ENCODE results near the gene FAM241B. TPM values are rescaled to one million over a fixed set of nuclear protein-coding genes. Genes with fewer than 3 reads are reported as not detected.

FAM241B gene
- total RNA-seq, 1 experiment from 2014 or later, result 18.0 TPM

DNA sequence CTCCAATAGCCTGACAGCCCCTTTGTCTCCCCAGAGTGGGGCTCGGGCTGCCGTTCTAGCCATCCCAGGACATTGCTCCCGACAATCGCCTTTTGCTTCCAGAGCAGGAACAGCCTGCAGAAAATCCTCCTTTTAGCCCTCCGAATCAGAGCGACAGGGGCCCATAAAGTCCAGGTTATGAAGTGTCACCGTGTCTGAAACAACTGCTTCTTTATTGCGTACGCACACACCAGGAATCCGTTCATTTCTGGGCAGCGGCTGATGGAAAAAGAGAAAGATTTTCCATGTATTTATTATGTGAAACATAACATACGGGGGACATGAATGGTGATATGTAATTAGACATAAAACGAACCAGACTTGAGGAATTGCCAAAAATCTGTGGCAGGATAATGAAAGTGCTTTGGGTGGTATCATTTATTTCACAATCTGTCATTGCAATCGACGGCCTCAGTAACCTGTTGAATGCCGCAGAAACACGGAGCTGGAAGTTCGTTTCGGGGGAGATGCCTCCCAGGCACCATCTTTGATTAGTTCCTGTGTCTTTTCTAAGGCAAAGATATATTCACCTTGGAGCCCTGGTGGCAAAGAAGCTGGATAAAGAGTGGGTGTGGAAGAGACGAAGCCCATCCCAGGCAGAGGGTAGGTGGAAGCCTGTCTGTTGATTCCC, 48.1 kb downstream of the FAM241B start:
- Histone ChIP-seq H3K9me3 (ENCODE audit: control insufficient read depth in 1 of 2, insufficient read depth in 1 of 2, low read depth in 1 of 2, low read length in 2 of 2) (no peaks in the 10 kb centered on the region), H3K27me3 (ENCODE audit: insufficient read depth, low read length) (peaks cover 81% of the 10 kb centered on the region), H3K4me1 (ENCODE audit: control insufficient read depth in 1 of 2, insufficient read depth in 2 of 2, low read length in 2 of 2) (no peaks in the 10 kb centered on the region), H3K9me2 (ENCODE audit: insufficient read depth) (no peaks in the 10 kb centered on the region), H4K20me1 (ENCODE audit: insufficient read depth) (no peaks in the 10 kb centered on the region), H3K4me3 (replicated peaks in 1 of 2; ENCODE audit: low read depth in 1 of 2, low read length in 2 of 2) (no peak overlapping the region), H3K27ac (ENCODE audit: low read depth, low read length) (no peak overlapping the region), H3K79me2 (ENCODE audit: insufficient read depth, low read length) (no peaks in the 10 kb centered on the region), H2AFZ (ENCODE audit: low read depth, low read length, poor library complexity, severe bottlenecking) (no peak overlapping the region), H3K9ac (ENCODE audit: low read length) (no peak overlapping the region), H3K36me3 (ENCODE audit: control insufficient read depth in 1 of 2, insufficient read depth in 2 of 2, low read length in 2 of 2) (no peaks in the 10 kb centered on the region), H3K4me2 (ENCODE audit: low read length) (no peak overlapping the region)
- BruUV-seq (replicated peaks), result no TSS peak
- TF ChIP-seq EZH2phosphoT487 (IDR thresholded peaks at IDR 0.05; ENCODE audit: borderline replicate concordance), result no peak
- POLR2A ChIA-PET, result no interaction called here
- no peak for DNase-seq (ENCODE audit: low read depth, low spot score)
- no peak for ATAC-seq
- CTCF ChIA-PET, result no interaction called here
- RAD21 ChIA-PET (ENCODE audit: low non-redundant PET in 1 of 2, low total read pairs in 2 of 2, uncharacterized antibody in 2 of 2, unreplicated experiment in 2 of 2), result no interaction called here
- intact Hi-C loops (cut with micrococcal nuclease), result no loop called here

DNA sequence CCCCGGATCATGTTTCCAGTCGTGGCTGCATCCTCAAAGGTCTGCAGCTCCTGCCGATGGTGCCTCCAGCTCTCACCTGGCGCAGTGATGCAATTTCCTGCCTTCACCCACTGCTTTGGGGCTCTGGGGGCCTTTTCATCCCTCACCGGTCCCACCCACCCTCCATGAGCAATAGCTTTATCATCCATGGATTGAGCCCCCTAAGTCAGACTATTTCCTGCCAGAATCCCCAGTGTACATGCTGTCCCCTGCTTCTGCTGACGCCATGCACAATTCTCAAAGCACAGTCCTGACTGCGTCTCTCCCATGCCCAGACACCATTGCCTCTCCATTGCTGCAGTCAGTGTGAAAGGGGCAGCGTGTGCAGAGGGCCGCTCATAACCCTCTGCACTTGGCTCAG, 49.7 kb downstream of the FAM241B start:
- CTCF ChIA-PET, result interaction anchor here (1.1 kb wide), 1 partner anchor 9 kb away, joined by 3 read pairs; no protein-coding TSS in a partner anchor
- POLR2A ChIA-PET, result no interaction called here
- ATAC-seq (no peak), DNase-seq (ENCODE audit: low read depth, low spot score) (no peak)
- H3K4me2 ChIP-seq (ENCODE audit: low read length), result no peak overlapping the region
- BruUV-seq (replicated peaks), result no TSS peak
- H4K20me1 ChIP-seq (ENCODE audit: insufficient read depth), result no peaks in the 10 kb centered on the region
- peaks cover 0 to 6% of the 10 kb centered on the region in 2 experiments; a peak in 2 of 4 replicates for H3K4me1 ChIP-seq (ENCODE audit: control insufficient read depth in 1 of 2, insufficient read depth in 2 of 2, low read length in 2 of 2)
- no peaks in the 10 kb centered on the region for H3K36me3 ChIP-seq (ENCODE audit: control insufficient read depth in 1 of 2, insufficient read depth in 2 of 2, low read length in 2 of 2)
- H2AFZ ChIP-seq (ENCODE audit: low read depth, low read length, poor library complexity, severe bottlenecking), result no peak overlapping the region
- intact Hi-C loops (cut with micrococcal nuclease), result no loop called here
- peaks cover 66% of the 10 kb centered on the region for H3K27me3 ChIP-seq (ENCODE audit: insufficient read depth, low read length)
- no peak overlapping the region for H3K4me3 ChIP-seq (replicated peaks in 1 of 2; ENCODE audit: low read depth in 1 of 2, low read length in 2 of 2)
- H3K9ac ChIP-seq (ENCODE audit: low read length), result no peak overlapping the region
- no peak overlapping the region for H3K27ac ChIP-seq (ENCODE audit: low read depth, low read length)
- TF ChIP-seq ELF1 (IDR thresholded peaks at IDR 0.05; ENCODE audit: borderline replicate concordance, low read depth) (no peak), EZH2 (IDR thresholded peaks at IDR 0.05) (no peak), TCF7L2 (IDR thresholded peaks at IDR 0.05; ENCODE audit: borderline replicate concordance, extremely low read depth, insufficient read depth, insufficient read length) (no peak), YY1 (IDR thresholded peaks at IDR 0.05; ENCODE audit: extremely low read depth, insufficient replicate concordance, low read depth, low read length) (no peak), SIN3A (IDR thresholded peaks at IDR 0.05; ENCODE audit: low read depth) (no peak), EZH2phosphoT487 (IDR thresholded peaks at IDR 0.05; ENCODE audit: borderline replicate concordance) (no peak), JUND (IDR thresholded peaks at IDR 0.05) (no peak), SRF (IDR thresholded peaks at IDR 0.05; ENCODE audit: low read depth) (no peak), CBX3 (IDR thresholded peaks at IDR 0.05; ENCODE audit: low read depth) (no peak), RAD21 (IDR thresholded peaks at IDR 0.05; ENCODE audit: low read depth) (no peak), POLR2A (IDR thresholded peaks at IDR 0.05; ENCODE audit: borderline replicate concordance, extremely low read depth, insufficient read depth, insufficient read length) (no peak), ZNF274 (IDR thresholded peaks at IDR 0.05; ENCODE audit: low read depth, low read length) (no peak), FOSL1 (IDR thresholded peaks at IDR 0.05; ENCODE audit: low read depth) (no peak)
- TF ChIP-seq, protein P1, sequence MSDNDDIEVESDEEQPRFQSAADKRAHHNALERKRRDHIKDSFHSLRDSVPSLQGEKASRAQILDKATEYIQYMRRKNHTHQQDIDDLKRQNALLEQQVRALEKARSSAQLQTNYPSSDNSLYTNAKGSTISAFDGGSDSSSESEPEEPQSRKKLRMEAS (IDR thresholded peaks at IDR 0.05), result no peak
- TF ChIP-seq, protein P2, sequence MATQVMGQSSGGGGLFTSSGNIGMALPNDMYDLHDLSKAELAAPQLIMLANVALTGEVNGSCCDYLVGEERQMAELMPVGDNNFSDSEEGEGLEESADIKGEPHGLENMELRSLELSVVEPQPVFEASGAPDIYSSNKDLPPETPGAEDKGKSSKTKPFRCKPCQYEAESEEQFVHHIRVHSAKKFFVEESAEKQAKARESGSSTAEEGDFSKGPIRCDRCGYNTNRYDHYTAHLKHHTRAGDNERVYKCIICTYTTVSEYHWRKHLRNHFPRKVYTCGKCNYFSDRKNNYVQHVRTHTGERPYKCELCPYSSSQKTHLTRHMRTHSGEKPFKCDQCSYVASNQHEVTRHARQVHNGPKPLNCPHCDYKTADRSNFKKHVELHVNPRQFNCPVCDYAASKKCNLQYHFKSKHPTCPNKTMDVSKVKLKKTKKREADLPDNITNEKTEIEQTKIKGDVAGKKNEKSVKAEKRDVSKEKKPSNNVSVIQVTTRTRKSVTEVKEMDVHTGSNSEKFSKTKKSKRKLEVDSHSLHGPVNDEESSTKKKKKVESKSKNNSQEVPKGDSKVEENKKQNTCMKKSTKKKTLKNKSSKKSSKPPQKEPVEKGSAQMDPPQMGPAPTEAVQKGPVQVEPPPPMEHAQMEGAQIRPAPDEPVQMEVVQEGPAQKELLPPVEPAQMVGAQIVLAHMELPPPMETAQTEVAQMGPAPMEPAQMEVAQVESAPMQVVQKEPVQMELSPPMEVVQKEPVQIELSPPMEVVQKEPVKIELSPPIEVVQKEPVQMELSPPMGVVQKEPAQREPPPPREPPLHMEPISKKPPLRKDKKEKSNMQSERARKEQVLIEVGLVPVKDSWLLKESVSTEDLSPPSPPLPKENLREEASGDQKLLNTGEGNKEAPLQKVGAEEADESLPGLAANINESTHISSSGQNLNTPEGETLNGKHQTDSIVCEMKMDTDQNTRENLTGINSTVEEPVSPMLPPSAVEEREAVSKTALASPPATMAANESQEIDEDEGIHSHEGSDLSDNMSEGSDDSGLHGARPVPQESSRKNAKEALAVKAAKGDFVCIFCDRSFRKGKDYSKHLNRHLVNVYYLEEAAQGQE (IDR thresholded peaks at IDR 0.05; ENCODE audit: low read depth), result no peak
- RAD21 ChIA-PET (ENCODE audit: low non-redundant PET in 1 of 2, low total read pairs in 2 of 2, uncharacterized antibody in 2 of 2, unreplicated experiment in 2 of 2), result no interaction called here
- no peaks in the 10 kb centered on the region for H3K79me2 ChIP-seq (ENCODE audit: insufficient read depth, low read length)
- H3K9me3 ChIP-seq (ENCODE audit: control insufficient read depth in 1 of 2, insufficient read depth in 1 of 2, low read depth in 1 of 2, low read length in 2 of 2), result no peaks in the 10 kb centered on the region
- H3K9me2 ChIP-seq (ENCODE audit: insufficient read depth), result no peaks in the 10 kb centered on the region

Measured in HCT116 (cell line).